Measurements from ENCODE around the gene TOMM5.

GRCh38 chr9:37626708-37627292 is 34.4 kb upstream of the TOMM5 start:
- TF ChIP-seq CTCF (IDR thresholded peaks at IDR 0.05; ENCODE audit: low read length), result no peak
- no peak for TF ChIP-seq EZH2 (optimal IDR thresholded peaks at IDR 0.05; ENCODE audit: low read depth, low read length)
- no peak for TF ChIP-seq EZH2phosphoT487 (IDR thresholded peaks at IDR 0.05; ENCODE audit: low read length)
